NT2/D1 (cell line): ENCODE results near the gene THRA.

Experiments used
- SUZ12 ChIP-seq: IDR thresholded peaks from 2 replicates; pipeline ENCODE4 v1.6.1; 2011; ENCODE audit not compliant: insufficient read length, insufficient read depth; ENCODE audit errors: extremely low read depth
- YY1 ChIP-seq: IDR thresholded peaks from 2 replicates; pipeline ENCODE4 v1.6.1; 2011; ENCODE audit not compliant: insufficient read length, insufficient read depth
- ZNF274 ChIP-seq: IDR thresholded peaks from 2 replicates; pipeline ENCODE4 v1.6.1; 2011; ENCODE audit warnings: mild to moderate bottlenecking, low read depth, low read length

DNA sequence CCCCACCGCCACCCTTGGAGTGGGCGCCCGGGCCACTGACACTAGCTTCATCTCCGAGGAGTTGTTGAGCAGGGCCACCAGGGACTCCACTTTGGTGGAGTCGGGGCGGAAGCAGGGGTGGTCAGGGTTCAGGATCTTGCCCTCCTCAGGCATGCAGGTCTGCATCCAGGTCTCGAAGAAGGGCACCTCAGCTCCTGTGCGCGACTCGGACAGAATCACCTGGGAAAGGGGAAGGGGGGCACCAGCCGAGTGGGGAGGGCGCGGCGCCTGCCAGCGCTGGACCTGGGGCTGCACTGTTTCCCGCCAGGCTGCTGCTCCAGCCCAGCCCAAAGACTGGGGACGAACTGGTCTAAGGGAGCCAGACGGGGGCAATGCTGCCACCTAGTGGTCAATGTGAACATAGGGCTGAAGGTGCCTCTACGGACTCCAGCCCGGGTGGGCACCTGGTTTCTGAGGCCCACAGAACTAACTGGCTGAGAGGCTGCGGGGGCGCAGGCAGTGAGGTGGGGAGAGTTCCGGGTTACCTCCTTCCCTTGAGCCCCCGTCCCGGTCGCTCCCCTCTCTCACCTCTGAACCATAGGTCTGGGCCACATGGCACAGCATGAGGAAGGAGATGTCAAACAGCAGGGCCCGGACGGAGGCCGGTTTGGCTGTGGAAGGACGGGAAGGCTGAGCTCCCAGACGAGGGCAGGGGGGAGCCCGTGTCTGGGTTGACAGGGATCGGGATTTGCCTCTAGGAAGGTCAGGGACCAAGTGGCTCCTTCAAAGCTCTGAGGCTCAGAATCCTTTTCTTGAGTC lies 35.8 kb upstream of the THRA start:
- TF ChIP-seq YY1: no peak
- TF ChIP-seq SUZ12: no peak
- no peak for TF ChIP-seq ZNF274
